SK-N-MC (cell line): ENCODE measurements around the gene IER3IP1.

ENCODE experiments used
- DNase-seq: peaks from one replicate; pipeline ENCODE4 v3.0.0-alpha.2; 2011; ENCODE audit warnings: low read depth, low spot score
- H3K27ac ChIP-seq: fragments of 200-600 bp; sonication (generic); 2 replicates; pipeline ENCODE4 v1.5.1; 2016; ENCODE audit warnings: mixed run types
- H3K36me3 ChIP-seq: fragments of 200-600 bp; sonication (generic); 2 replicates; pipeline ENCODE4 v1.6.1; 2017; ENCODE audit warnings: antibody characterized with exemption, low read length, mixed read lengths; ENCODE audit not compliant: insufficient read depth
- H3K4me3 ChIP-seq: fragments of 200-600 bp; sonication (generic); 2 replicates; pipeline ENCODE4 v1.5.1; 2016
- H3K9ac ChIP-seq: fragments of 200-600 bp; sonication (generic); 2 replicates; pipeline ENCODE4 v1.8.0; 2017; ENCODE audit warnings: mixed run types, mixed read lengths; ENCODE audit not compliant: insufficient read length
- H3K9me3 ChIP-seq: fragments of 200-600 bp; sonication (generic); 2 replicates; pipeline ENCODE4 v1.6.1; 2017; ENCODE audit warnings: low read depth, mild to moderate bottlenecking, antibody characterized with exemption, low read length, moderate library complexity, mixed read lengths
- EZH2 ChIP-seq: fragments of 200-600 bp; sonication (generic); IDR thresholded peaks from one replicate; pipeline ENCODE4 v1.6.1; 2017; ENCODE audit warnings: antibody characterized with exemption
- FOXP2 ChIP-seq: optimal IDR thresholded peaks from 2 replicates; pipeline ENCODE3; 2011; ENCODE audit warnings: mild to moderate bottlenecking, moderate library complexity; ENCODE audit not compliant: insufficient read depth; ENCODE audit errors: extremely low read length, control extremely low read depth
- POLR2AphosphoS5 ChIP-seq: IDR thresholded peaks from 2 replicates; pipeline ENCODE4 v1.6.1; 2012; ENCODE audit warnings: mild to moderate bottlenecking, low read depth, low read length, borderline replicate concordance

Gene IER3IP1

DNA sequence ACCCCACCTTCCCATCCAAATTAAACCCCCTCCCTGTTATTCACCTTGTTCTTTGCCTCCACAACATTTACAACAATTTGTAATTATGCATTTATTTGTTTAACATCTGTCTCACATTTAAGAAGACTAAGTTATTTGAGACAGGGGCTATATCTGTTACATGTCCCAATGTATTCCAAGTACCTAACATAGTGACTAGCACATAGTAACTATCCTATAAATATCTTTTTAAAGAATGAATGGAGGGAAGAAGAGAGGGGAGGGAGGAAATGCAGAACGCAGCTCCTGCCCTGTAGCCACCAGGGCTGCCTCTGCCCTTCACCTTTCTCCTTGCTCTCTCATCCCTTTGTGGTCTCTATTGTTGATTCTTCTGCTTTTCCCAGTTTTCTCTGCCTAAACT, 66.4 kb downstream of the IER3IP1 start:
- Histone ChIP-seq H3K36me3 (peaks cover 11% of the 10 kb centered on the region; the same call in 1 of the 2 replicates), H3K9ac (no peak overlapping the region), H3K27ac (no peak overlapping the region), H3K9me3 (no peaks in the 10 kb centered on the region), H3K4me3 (no peak overlapping the region)
- TF ChIP-seq POLR2AphosphoS5 (no peak), EZH2 (no peak), FOXP2 (no peak)
- DNase-seq, result no peak

DNA sequence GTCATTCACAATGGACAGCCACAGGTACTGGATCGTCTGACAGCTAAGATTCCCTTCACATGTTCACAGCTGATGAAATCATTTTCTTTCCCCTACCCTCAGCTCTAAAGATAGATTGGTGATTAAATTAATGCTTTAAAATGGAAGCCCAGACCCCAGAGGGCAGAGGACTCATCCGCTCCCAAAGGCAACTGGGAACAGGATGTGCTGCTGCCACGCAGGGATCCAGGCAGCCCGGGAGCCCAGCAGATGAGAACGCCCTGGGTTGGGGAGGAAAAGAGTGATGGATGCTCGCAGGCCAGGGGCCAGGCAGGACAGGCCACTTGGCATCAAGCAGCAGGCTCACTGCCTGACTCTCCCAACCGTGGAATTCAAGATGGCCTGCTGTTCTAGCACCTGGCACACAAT, 67.2 kb downstream of the IER3IP1 start:
- no peak overlapping the region for H3K4me3 ChIP-seq
- no peak overlapping the region for H3K9ac ChIP-seq
- no peak for DNase-seq
- no peak for TF ChIP-seq FOXP2
- no peak overlapping the region for H3K27ac ChIP-seq
- H3K36me3 ChIP-seq, result peaks cover 11% of the 10 kb centered on the region; the same call in 1 of the 2 replicates
- no peaks in the 10 kb centered on the region for H3K9me3 ChIP-seq

DNA sequence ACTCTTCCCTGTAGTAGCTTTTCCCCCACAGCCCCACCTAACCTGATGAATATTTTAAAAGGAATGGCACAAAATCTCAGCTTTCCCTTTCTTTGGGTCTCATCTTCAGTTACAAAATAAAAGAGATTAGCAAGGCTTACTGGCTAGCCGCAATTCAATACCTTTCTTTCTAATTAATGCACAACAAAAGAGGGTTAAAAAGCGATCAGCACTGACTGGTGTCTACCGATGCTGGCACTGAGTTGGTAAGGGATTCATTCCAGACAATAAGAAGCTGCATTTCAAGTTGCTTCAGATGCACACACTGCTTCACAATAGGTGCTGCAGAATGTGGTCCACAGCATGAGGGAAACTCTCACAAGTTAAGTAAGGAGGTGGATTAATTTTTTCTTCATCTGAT, 67.8 kb downstream of the IER3IP1 start:
- H3K9ac ChIP-seq, result no peak overlapping the region
- H3K9me3 ChIP-seq, result no peaks in the 10 kb centered on the region
- H3K4me3 ChIP-seq, result no peak overlapping the region
- no peak for DNase-seq
- TF ChIP-seq EZH2 (no peak), POLR2AphosphoS5 (no peak), FOXP2 (no peak)
- H3K27ac ChIP-seq, result no peak overlapping the region
- H3K36me3 ChIP-seq, result peaks cover 11% of the 10 kb centered on the region; the same call in 1 of the 2 replicates
